ENCODE results near the gene RIT2.

DNA sequence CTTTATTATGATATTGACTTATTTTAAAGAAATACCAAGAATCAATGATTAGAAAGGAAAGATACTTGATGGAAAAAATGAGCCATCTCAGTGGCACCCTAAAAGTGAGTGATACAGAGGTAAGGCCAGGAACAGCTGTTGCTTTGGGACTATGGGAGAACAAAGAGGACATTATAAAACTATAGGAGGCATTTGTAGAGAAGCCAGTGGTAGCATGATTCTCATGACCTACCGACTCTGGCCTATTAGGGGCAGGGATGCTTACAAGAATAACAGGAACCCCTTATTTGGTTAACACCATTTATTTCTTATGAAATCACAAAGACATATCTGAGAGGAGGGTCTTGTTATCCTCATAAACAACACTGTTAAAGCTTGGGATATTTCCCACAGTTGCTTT is 162.2 kb downstream of the RIT2 start:
- TF ChIP-seq, protein P1, sequence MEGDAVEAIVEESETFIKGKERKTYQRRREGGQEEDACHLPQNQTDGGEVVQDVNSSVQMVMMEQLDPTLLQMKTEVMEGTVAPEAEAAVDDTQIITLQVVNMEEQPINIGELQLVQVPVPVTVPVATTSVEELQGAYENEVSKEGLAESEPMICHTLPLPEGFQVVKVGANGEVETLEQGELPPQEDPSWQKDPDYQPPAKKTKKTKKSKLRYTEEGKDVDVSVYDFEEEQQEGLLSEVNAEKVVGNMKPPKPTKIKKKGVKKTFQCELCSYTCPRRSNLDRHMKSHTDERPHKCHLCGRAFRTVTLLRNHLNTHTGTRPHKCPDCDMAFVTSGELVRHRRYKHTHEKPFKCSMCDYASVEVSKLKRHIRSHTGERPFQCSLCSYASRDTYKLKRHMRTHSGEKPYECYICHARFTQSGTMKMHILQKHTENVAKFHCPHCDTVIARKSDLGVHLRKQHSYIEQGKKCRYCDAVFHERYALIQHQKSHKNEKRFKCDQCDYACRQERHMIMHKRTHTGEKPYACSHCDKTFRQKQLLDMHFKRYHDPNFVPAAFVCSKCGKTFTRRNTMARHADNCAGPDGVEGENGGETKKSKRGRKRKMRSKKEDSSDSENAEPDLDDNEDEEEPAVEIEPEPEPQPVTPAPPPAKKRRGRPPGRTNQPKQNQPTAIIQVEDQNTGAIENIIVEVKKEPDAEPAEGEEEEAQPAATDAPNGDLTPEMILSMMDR (IDR thresholded peaks at IDR 0.05; ENCODE audit: insufficient read depth, low read length, poor library complexity, severe bottlenecking) = no peak
- no peak for TF ChIP-seq EZH2phosphoT487 (conservative IDR thresholded peaks at IDR 0.05; ENCODE audit: low read length)
